ENCODE data around the gene VWA8. TPM values are rescaled to one million over a fixed set of nuclear protein-coding genes. Genes with fewer than 3 reads are reported as not detected.

The VWA8 gene
- polyA plus RNA-seq, 1 of the 3 experiments (the other 2 are of a cell fraction), result 5.5 TPM

- peaks cover 19 to 24% of the 10 kb centered on the region in 2 experiments; a peak in 3 of 4 replicates for H3K4me1 ChIP-seq (ENCODE audit: control insufficient read depth in 1 of 2, insufficient read depth in 2 of 2, low read depth in 1 of 2, low read length in 1 of 2)
- TF ChIP-seq RAD21 (IDR thresholded peaks at IDR 0.05; ENCODE audit: low read length) (no peak), POLR2AphosphoS5 (IDR thresholded peaks at IDR 0.05; ENCODE audit: low read depth, low read length) (peak; percentile 65; the same call in 1 of the 2 replicates), USF1 (IDR thresholded peaks at IDR 0.05; ENCODE audit: borderline replicate concordance, low read depth) (0 out of 2 replicates have a peak, but pooled peaks have one; percentile 3), MAX (IDR thresholded peaks at IDR 0.05; ENCODE audit: low read depth) (0 out of 2 replicates have a peak, but pooled peaks have one; percentile 42), EZH2phosphoT487 (IDR thresholded peaks at IDR 0.05; ENCODE audit: borderline replicate concordance, low read depth) (no peak), SIN3A (IDR thresholded peaks at IDR 0.05; ENCODE audit: borderline replicate concordance, low read depth, low read length) (peak; percentile 68; the same call in 1 of the 2 replicates), FOSL2 (IDR thresholded peaks at IDR 0.05; ENCODE audit: borderline replicate concordance, low read depth) (peak; percentile 46; the same call in 1 of the 2 replicates), MXI1 (IDR thresholded peaks at IDR 0.05; ENCODE audit: low read depth, low read length) (no peak), TEAD4 (IDR thresholded peaks at IDR 0.05; ENCODE audit: borderline replicate concordance, insufficient read depth) (peak; percentile 61; the same call in 1 of the 2 replicates), MEF2A (IDR thresholded peaks at IDR 0.05; ENCODE audit: borderline replicate concordance, low read depth) (peak; percentile 95), RXRA (IDR thresholded peaks at IDR 0.05; ENCODE audit: borderline replicate concordance, low read depth) (peak; percentile 56; the same call in 1 of the 2 replicates), JUND (IDR thresholded peaks at IDR 0.05) (peak; percentile 59), NFIC (IDR thresholded peaks at IDR 0.05; ENCODE audit: borderline replicate concordance) (peak; percentile 96), TCF12 (IDR thresholded peaks at IDR 0.05) (peak; percentile 91), EP300 (IDR thresholded peaks at IDR 0.05; ENCODE audit: borderline replicate concordance in 1 of 2, low read depth in 1 of 2, low read length in 1 of 2) (peak; percentile 63 to 69), REST (IDR thresholded peaks at IDR 0.05; ENCODE audit: low read depth, low read length) (0 out of 2 replicates have a peak, but pooled peaks have one; percentile 32), CHD2 (IDR thresholded peaks at IDR 0.05; ENCODE audit: low read length, partially characterized antibody) (peak; percentile 14), PBX3 (IDR thresholded peaks at IDR 0.05) (peak; percentile 85), GATA2 (CRISPR knock-in tag; IDR thresholded peaks at IDR 0.05) (no peak), FOXJ3 (CRISPR knock-in tag; IDR thresholded peaks at IDR 0.05) (no peak), FOXM1 (IDR thresholded peaks at IDR 0.05; ENCODE audit: low read depth) (0 out of 2 replicates have a peak, but pooled peaks have one; percentile 48)
These were observed 260.1 kb downstream of the VWA8 start for GRCh38 chr13:41700790-41701310.

More at GRCh38 chr13:41700790-41701310, 260.1 kb downstream of the VWA8 start:
- H4K20me1 ChIP-seq (ENCODE audit: insufficient read depth), result no peaks in the 10 kb centered on the region
- no peak overlapping the region for H3K9ac ChIP-seq
- peaks cover 3 to 5% of the 10 kb centered on the region in 2 experiments for H3K36me3 ChIP-seq (replicated peaks in 1 of 2; ENCODE audit: control insufficient read depth in 1 of 2, insufficient read depth in 2 of 2, low read length in 1 of 2)
- no peak overlapping the region for H2AFZ ChIP-seq (ENCODE audit: low read depth)
- no peak overlapping the region for H3K4me2 ChIP-seq
- ChIA-PET CTCF (no interaction called here), POLR2A (no interaction called here)
- DNase-seq, result peak; percentile 9
- no peaks in the 10 kb centered on the region for H3K79me2 ChIP-seq (ENCODE audit: insufficient read depth)
- no peaks in the 10 kb centered on the region for H3K9me3 ChIP-seq
- H3K9me2 ChIP-seq, result no peaks in the 10 kb centered on the region
- peaks cover 16% of the 10 kb centered on the region for H3F3A ChIP-seq (replicated peaks; ENCODE audit: insufficient read depth)
- no peak overlapping the region for H3K4me3 ChIP-seq (ENCODE audit: low read depth in 2 of 2, low read length in 1 of 2)
- no peaks in the 10 kb centered on the region for H3K27me3 ChIP-seq (ENCODE audit: insufficient read depth)
- H3K27ac ChIP-seq (ENCODE audit: low read depth in 2 of 2, low read length in 1 of 2), result peak overlapping the region; percentile 74
